GM19372 (cell line): ENCODE measurements around the gene GRIK4.
"Not testable (repeated sequence)": the region's sequence is repeated elsewhere in the genome, so short reads cannot be mapped to it uniquely, and the experiment has no call there.

Source experiments
- ATAC-seq: cut with Tn5 transposase; IDR thresholded peaks from one replicate; pipeline ENCODE4 v1.9.1; 2021; ENCODE audit warnings: mild to moderate bottlenecking, low read depth, moderate library complexity; ENCODE audit not compliant: unreplicated experiment

GRIK4 gene

DNA sequence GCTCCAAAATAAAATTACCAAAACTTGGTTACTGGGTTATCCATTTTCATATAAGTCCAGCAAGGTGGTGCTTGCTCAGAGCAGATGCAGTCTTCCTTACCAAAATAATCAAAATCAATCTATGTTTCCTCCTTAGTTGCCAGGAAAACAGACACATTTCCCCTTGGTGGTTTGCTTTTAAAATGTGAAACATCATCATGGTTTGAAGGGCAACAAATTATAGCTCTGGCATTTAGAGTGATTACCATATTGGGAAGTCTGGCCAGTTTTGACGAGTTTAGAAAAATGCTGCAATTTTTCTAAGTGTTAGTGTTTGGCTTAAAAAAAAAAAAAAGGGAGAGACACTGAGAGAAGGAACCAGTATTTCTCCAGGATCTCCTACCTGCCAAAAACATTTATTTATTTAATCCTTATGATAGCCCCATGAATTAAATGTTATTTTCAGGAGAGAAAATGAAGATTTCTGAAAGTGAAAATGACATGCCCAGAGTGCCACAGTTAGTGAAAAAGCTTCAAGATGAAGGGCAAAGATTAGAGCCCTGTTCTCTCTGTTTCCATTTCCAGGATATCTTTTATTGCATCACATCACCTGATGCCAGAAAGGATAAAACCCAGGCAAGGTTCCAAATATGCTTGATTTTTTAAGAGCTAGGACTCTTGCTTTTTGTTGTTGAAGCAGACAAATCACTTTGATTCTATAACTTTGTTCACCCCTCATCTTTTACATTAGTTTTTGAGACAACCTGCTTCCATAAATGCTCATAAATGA is 482.7 kb downstream of the GRIK4 start:
- ATAC-seq, result no peak

DNA sequence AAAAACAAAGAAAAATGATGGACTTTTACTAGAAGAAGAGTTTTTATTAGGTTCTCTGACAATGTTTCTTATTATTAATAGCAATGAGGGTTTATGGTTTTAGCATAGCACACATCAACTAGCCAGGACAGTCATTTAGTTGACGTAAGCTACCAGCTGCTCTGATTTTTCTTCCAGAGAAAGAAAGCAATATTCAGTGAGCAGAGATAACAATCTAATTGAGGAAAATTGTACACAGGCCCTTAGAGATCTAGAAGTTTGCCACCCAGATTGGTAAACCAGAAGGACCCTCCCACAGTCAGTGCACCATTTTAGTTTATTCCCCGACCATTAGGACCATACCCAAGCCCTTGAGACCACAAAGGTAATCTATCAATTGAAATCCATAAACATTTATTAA is 483.6 kb downstream of the GRIK4 start:
- ATAC-seq, result no peak

DNA sequence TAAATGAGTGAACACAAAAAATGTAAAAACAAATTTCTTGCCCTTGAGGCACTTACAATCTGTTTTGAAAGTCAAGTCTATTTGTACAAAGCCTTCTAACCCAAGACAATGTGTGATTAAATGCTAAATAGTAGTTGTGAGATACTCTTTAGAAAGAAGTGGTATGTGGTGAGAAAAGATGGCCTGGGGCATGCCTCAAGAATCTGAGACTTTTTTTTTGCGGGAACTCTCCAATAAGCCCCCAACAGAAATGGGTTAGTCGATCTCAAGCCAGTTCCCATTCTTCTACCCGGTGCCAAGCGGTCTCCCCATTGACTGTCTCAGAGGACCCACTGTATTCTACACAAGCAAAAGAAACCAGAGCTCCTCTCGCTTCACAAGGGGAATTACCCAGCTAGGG is 485.4 kb downstream of the GRIK4 start:
- no peak for ATAC-seq

- no peak for ATAC-seq
Observed at GRCh38 chr11:120998581-120998980, 487.0 kb downstream of the GRIK4 start.

- ATAC-seq, result no peak
Observed at GRCh38 chr11:121004206-121004840, 492.8 kb downstream of the GRIK4 start.

GRCh38 chr11:121006922-121007321 is 495.4 kb downstream of the GRIK4 start:
- no peak for ATAC-seq

DNA sequence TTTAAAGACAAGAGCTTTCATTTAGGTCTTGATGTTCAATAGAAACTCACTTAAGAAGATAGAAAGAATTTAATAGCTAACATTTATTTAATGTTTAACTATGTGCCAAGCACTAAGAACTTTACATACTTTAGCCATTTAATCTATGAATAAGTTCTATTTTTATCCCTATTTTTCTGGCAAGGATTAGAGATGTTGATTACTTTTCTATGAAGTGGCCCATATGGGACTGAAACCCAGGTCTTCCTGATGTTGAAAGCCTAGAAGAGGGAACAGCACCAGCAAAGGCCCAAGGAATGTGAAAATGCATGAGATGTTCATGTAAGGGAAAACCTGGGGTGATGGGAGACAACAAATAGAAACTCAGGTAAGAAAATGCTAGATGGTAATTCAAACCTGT is 497.0 kb downstream of the GRIK4 start:
- no peak for ATAC-seq

DNA sequence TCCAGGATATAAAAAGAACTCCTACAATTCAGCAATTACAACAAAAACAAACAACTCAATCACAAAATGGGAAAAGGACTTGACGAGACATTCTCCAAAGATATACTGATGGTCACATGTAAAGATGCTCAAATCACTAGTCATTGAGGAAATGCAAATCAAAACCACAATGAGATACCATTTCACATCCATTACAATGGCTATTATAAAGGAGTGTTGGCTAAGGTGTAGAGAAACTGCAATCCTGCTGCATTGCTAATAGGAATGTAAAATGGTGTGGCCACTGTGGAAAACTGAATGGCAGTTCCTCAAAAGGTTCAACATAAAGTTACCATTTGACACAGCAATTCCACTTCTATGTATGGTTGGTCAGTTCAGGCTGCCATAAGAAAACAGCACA is 500.5 kb downstream of the GRIK4 start:
- no peak for ATAC-seq

GRCh38 chr11:121018746-121019145 is 507.2 kb downstream of the GRIK4 start:
- no peak for ATAC-seq

DNA sequence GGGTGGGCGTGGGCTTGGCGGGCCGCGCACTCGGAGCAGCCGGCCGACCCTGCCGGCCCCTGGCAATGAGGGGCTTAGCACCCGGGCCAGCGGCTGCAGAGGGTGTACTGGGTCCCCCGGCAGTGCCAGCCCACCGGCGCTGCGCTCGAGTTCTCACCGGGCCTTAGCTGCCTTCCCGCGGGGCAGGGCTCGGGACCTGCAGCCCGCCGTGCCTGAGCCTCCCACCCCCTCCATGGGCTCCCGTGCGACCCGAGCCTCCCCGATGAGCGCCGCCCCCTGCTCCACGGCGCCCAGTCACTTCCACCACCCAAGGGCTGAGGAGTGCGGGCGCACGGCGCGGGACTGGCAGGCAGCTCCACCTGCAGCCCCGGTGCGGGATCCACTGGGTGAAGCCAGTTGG is 510.2 kb downstream of the GRIK4 start:
- ATAC-seq, result not testable (repeated sequence)

DNA sequence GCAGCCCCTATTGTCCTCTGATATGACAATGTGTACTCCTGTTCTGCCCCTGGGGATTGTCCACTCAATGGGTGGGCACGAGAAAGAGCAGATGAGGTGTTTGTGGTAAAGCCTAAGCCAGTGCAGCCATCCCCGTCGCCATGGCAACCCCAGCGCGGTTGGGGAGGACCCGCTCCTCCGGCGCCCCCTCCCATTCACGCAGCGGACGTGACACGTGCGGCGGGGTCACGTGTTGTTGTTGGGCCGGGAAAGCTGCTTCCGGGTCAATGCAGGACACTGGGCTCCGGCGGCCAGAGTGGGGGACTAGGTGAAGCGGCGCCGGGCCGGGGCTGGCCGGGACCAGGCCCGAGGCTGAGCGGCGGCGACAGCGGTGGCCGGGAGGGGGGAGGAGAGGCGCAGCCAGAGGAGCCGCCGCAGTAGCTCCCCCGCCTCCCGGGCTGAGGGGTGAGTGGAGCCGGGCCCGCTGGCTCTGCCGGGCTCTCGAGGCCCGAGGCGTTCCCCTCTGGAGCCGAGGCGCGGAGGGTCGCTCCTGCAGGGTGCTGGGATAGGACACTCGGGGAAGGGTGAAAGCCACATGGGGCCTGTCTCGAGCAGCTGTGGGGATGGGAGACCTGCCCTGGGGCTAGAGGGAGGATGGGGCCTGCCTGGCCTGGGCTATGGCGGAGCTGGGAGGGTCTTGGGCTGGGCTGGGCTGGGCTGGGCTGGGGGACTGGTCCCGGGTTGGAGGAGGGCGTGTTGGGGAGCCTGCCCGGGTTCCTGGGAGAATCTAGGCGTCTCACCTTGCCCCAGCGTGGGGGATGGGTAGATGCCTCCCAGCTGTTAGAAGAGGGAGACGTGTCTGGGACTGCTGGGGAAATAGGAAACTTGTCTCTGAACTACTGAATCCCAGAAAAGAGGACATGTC is 512.6 kb downstream of the GRIK4 start, which contains the start of gene TBCEL:
TBCEL (plus strand) TSS at position 255 of the 904 bp plus-strand sequence. CDS start 21,589 bp downstream, outside the sequence.
- peak; percentile 98 for ATAC-seq

DNA sequence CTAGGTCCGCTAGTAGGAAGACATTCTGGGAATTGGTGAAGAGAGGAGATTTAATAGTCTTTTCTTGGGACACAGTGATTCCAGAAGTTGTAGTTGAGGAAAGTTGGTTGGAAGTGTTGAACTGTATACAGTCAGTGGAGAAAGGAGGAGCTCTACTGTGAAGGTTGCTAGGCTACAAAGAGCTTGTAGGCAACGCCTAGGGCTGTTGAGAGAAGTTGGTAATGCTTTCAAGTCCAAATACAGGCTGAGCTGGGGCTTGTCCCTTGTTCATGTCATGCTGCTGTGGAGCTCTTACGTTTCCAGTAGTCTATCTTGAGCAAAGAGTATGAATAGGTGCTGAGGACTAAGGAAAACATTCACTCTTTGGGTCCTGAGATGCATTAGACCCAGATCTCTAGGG is 513.4 kb downstream of the GRIK4 start:
- no peak for ATAC-seq

GRCh38 chr11:121029153-121029552 is 517.6 kb downstream of the GRIK4 start:
- no peak for ATAC-seq

DNA sequence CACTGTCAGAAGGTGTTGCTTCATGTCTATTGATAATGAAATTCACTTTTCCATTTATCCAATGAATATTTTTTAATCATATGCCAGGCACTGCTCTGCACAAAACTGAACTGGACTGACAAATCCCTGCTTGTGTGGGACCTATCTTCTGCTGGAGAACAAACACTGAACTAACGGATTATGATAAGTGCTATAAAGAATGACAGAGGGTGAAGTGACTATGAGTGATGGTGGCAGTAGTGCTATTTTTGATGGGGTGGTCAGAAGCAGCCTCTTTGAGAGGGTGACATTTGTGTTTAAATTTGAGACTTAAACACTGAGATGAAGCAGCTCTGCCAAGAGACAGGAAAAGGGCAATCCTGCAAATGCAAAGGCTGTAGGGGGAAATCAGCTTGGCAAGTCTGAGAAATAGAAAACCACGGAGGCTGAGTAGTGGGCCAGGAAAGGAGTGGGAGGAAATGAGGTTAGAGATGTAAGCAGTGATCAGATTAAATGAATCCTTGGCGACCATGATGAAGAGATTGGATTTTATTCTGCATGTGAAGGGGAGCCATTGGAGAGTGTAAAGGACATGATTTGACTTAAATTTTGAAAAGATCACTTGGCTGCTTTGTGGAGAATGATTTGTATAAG is 518.4 kb downstream of the GRIK4 start:
- ATAC-seq, result no peak

- ATAC-seq, result no peak
Observed at GRCh38 chr11:121031167-121031566, 519.6 kb downstream of the GRIK4 start.

- not testable (repeated sequence) for ATAC-seq
Observed at GRCh38 chr11:121031648-121032047, 520.1 kb downstream of the GRIK4 start.

GRCh38 chr11:121032546-121032945 is 521.0 kb downstream of the GRIK4 start:
- ATAC-seq, result no peak

- no peak for ATAC-seq
Observed at GRCh38 chr11:121033635-121034034, 522.1 kb downstream of the GRIK4 start.

- ATAC-seq, result no peak
Observed at GRCh38 chr11:121035169-121035755, 523.7 kb downstream of the GRIK4 start.

DNA sequence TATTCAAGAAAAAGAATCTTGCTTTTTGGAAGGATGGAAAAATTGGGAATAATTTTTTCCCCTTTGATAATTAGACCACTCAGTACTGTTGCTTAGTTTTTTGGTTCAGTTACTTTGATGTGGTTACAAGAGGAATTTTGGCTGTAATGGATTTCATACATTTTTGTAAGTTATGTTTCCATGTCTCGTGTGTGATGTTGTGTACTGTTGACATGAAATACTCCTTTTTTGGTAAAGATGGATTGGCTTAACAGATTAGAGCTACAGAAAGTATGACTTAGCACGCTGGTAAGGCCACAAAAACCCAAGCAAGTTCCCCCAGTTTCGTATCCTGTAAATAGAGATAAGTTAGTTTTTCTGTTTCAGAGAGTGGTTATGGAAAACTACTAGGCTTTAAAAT is 524.2 kb downstream of the GRIK4 start:
- ATAC-seq, result no peak
